GM12865 (cell line): ENCODE data around the gene BABAM2.

Experiments used
- DNase-seq: peaks from one replicate; pipeline ENCODE4 v3.0.0; 2010; ENCODE audit warnings: low read depth
- H3K4me3 ChIP-seq: 2 replicates; pipeline ENCODE4 v1.5.1; 2011; ENCODE audit warnings: mild to moderate bottlenecking, low read depth, low read length, control low read depth
- CTCF ChIP-seq: IDR thresholded peaks from 2 replicates; pipeline ENCODE4 v1.5.1; 2011; ENCODE audit warnings: low read length, control low read depth, low read depth, inconsistent platforms; ENCODE audit not compliant: insufficient read depth; ENCODE audit errors: missing control alignments

BABAM2 gene

GRCh38 chr2:28279371-28279770 lies 388.8 kb downstream of the BABAM2 start:
- no peak for TF ChIP-seq CTCF
- H3K4me3 ChIP-seq, result no peak overlapping the region
- no peak for DNase-seq

GRCh38 chr2:28280619-28281018 lies 390.1 kb downstream of the BABAM2 start:
- no peak for DNase-seq
- TF ChIP-seq CTCF, result no peak
- no peak overlapping the region for H3K4me3 ChIP-seq

GRCh38 chr2:28281739-28282138 lies 391.2 kb downstream of the BABAM2 start:
- no peak for TF ChIP-seq CTCF
- H3K4me3 ChIP-seq, result no peak overlapping the region
- DNase-seq, result no peak

GRCh38 chr2:28282248-28282647 lies 391.7 kb downstream of the BABAM2 start:
- H3K4me3 ChIP-seq, result no peak overlapping the region
- DNase-seq, result no peak
- no peak for TF ChIP-seq CTCF

GRCh38 chr2:28282861-28283646 lies 392.5 kb downstream of the BABAM2 start:
- no peak for DNase-seq
- TF ChIP-seq CTCF, result no peak
- no peak overlapping the region for H3K4me3 ChIP-seq

GRCh38 chr2:28283861-28284260 lies 393.3 kb downstream of the BABAM2 start:
- DNase-seq, result no peak
- H3K4me3 ChIP-seq, result no peak overlapping the region
- no peak for TF ChIP-seq CTCF

GRCh38 chr2:28286678-28287077 lies 396.1 kb downstream of the BABAM2 start:
- no peak for TF ChIP-seq CTCF
- DNase-seq, result no peak
- H3K4me3 ChIP-seq, result no peak overlapping the region
